ENCODE data around the gene EXOSC5.
"Not testable (repeated sequence)": the region's sequence is repeated elsewhere in the genome, so short reads cannot be mapped to it uniquely, and the experiment has no call there.

EXOSC5 gene

DNA sequence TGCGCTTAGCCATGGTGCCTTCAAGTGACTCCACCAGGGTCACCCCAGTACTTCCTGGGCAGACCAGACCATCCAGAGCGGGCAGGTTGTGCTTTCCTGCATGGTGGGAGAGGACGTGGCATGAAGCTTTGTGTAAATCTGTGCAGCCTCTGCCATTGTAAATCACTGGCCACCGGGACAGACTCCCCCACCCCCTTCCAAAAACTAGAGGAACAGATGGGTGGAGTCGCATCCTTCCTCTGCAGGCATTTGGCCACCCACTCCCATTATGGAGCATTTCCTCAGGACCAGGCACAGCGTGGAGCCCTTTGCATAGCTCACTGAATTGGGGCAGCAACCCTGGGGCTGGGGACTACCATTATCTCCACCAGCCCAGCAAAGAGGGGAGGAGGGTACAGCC lies 8.6 kb upstream of the EXOSC5 start:
- no peak for DNase-seq (ENCODE audit: low read depth in 2 of 2)

DNA sequence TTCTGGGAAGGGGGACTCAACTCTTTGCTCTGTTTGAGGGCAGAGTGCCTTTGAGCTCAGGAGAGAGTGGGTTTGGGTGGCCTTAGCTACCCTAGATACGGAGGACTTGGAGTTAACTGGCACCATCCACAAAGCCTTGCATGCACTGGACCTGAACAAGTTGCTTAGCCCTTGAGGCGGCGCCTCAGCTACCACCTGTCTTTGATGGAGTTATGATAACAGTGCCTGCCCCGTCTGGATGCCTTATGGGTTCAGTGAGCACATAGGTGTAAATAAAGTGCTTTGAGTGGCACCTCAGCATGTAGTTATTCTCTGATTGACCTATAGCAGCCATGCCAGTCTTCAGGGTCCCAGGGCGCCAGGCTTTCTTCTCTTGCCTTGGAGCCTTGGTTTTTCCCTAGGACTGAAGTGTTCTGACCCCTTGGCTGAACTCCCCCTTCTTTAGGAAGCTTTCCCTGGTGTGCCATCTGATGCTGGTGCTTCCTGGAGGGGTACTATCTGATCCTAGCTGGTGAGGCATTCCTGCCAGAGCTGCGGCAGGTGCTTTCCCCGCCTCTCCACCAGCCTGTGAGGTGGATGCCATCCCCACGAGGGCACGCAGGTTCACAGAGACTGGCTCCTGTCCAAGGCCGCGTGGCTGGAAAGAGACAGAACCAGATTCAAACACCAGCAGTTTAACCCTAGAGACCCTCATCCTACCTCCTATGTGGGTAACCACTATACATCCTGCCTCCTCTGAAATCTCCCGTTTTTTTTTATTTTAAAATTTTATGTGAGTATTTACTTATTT lies 6.2 kb upstream of the EXOSC5 start:
- DNase-seq (ENCODE audit: low read depth in 2 of 2) = no peak

DNA sequence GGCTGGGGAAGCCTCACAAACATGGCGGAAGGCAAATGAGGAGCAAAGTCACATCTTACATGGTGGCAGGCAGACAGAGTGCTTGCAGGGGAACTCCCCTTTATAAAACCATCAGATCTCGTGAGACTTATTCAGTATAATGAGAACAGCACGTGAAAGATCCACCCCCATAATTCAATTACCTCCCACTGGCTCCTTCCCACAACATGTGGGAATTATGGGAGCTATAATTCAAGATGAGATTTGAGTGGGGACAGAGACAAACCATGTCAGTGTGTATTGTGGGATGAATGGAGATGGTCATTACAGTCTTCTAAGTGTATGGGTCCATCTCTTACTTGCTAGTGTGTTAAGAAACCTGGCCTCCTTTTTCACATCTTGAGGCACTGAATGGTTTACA lies 4.9 kb upstream of the EXOSC5 start:
- DNase-seq (ENCODE audit: low read depth in 2 of 2) = no peak

GRCh38 chr19:41401483-41401882 lies 4.3 kb upstream of the EXOSC5 start:
- DNase-seq (ENCODE audit: low read depth in 2 of 2) = no peak

DNA sequence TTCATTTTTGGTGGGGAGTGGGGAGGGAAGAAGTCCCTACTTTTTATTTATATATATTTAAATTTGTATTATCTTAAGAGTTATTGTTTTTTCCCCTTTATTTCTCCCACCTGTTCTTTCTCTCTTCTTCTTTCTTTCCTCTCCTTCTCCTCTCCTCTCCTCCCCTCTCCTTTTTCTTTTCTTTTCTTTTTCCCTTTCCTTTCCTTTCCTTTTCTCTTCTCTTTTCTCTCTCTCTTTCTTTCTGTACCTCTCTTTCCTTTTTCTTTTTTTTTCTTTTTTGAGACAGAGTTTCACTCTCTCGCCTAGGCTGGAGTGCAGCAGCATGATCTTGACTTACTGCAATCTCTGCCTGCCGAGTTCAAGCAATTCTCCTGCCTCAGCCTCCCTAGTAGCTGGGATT lies 2.4 kb upstream of the EXOSC5 start:
- DNase-seq (ENCODE audit: low read depth in 2 of 2) = no peak

GRCh38 chr19:41399091-41399490 lies 1.9 kb upstream of the EXOSC5 start:
- DNase-seq (ENCODE audit: low read depth in 2 of 2) = no peak

- no peak for DNase-seq (ENCODE audit: low read depth in 2 of 2)
These were observed 1.4 kb upstream of the EXOSC5 start for GRCh38 chr19:41398598-41398997.

- DNase-seq (ENCODE audit: low read depth in 2 of 2) = no peak
These were observed 875 bp upstream of the EXOSC5 start for GRCh38 chr19:41398050-41398418.

DNA sequence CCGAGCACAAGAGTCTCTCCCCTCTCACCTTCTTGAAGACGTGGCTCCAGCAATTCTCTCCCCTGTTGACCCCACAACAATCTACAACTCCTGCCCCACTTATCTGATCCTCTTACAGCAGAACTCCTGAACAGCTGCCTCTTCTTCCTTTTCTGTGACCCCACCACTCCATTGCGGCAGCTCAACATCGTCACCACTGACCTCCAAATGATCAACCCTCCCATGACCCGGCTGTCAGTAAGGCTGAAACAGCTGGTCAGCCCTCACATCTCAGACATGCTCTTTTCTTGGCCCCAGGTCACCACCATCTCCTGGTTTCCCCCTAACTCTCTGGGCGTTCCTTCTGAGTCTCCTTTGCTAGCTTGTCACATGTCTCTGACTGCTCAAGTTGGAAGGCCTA lies 1.8 kb downstream of the EXOSC5 start:
- no peak for DNase-seq (ENCODE audit: low read depth in 2 of 2)

DNA sequence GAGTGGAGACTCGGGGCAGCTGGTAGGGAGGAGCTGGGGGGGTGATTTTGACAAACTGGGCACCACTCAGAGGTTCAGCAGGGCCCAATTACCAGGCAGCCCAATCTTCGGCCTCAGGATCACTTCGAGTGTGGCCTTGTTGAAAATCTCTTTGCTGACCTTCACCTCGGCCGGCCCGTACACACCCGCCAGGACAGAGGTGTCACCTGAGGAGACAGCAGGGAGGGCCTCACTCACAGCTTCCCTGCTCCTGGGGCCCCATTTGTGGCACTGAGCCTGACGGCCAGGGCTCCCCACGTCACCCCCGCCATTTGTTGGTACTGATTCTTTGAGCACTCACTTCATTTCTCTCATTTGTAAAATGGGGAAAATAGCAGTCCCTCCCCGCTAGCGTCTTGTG lies 4.4 kb downstream of the EXOSC5 start:
- DNase-seq (ENCODE audit: low read depth in 2 of 2) = no peak

- DNase-seq (ENCODE audit: low read depth in 2 of 2) = no peak
These were observed 5.5 kb downstream of the EXOSC5 start for GRCh38 chr19:41391618-41392017.

DNA sequence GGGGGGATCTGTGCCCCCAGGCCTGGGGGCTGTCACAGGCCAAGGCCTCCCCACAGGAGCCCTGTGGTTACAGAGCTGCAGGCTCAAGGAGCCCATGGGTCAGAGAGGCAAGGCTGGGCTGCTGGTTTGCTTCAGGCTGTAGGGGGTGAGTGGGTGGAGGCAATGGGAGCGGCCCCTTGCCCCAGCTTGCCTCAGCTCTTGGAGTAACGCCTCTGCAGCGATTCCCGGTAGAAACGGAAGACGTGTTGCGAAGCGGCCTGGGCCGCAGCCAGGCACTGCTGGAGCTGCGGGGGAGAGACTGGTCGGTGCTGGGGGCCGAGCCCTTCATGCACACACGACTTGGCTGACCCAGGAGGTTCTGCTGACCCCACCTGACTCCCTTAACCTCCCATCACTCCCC lies 10.7 kb downstream of the EXOSC5 start:
- DNase-seq (ENCODE audit: low read depth in 2 of 2) = no peak

DNA sequence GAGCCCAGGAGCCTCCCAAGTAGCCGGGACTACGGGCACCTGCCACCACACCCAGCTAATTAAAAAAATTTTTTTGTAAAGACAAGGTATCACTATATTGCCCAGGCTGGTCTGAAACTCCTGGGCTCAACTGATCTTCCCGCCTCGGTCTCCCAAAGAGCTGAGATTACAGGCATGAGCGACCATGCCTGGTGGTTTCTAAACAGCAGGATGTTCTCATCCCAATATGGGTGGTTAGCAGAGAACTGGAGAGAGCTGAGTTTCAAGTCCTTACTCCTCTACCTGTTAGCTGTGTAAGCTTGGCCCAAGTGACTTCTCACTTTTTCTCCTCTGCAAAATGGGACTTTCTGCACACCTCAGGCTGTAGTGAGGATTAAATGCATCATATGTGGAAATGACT lies 12.8 kb downstream of the EXOSC5 start:
- no peak for DNase-seq (ENCODE audit: low read depth in 2 of 2)

- not testable (repeated sequence) for DNase-seq (ENCODE audit: low read depth in 2 of 2)
These were observed 15.6 kb downstream of the EXOSC5 start for GRCh38 chr19:41381536-41381935.

DNA sequence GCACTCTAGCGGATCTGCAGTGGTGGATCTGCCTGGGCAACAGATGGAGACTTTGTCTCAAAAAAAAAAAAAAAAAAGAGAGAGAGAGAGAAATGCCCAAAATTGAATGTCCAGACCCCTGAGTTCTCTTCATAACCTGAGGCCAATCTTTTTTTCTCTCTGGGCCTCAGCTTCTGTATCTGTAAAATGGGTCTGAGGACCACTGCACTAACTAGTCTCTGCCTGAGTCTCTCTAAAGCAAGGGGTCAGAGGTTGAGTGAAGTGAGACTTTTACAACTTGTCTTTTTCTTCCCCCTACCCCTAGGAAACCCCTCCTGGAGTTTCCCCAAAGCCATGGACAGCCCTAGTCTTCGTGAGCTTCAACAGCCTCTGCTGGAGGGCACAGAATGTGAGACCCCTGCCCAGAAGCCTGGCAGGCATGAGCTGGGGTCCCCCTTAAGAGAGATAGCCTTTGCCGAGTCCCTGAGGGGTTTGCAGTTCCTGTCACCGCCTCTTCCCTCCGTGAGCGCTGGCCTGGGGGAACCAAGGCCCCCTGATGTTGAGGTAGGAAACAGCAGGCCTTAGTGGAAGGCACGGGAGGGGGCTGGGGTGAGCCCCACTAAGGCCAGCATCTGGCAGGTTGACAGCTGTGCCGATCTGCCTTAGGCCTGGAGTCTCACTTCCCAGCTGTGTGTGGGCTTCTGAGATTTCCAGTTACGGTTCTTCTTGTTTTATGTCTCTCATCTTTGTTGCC lies 19.0 kb downstream of the EXOSC5 start:
- DNase-seq (ENCODE audit: low read depth in 2 of 2) = no peak

GRCh38 chr19:41376998-41377365 lies 20.2 kb downstream of the EXOSC5 start:
- no peak for DNase-seq (ENCODE audit: low read depth in 2 of 2)

GRCh38 chr19:41376241-41376997 lies 20.7 kb downstream of the EXOSC5 start, which contains the start of gene TMEM91:
TSS of gene TMEM91 (plus strand) at chr19:41376533. CDS start at chr19:41378310, 1,777 bp downstream.
- DNase-seq (ENCODE audit: low read depth in 2 of 2) = no peak

- no peak for DNase-seq (ENCODE audit: low read depth in 2 of 2)
These were observed 23.2 kb downstream of the EXOSC5 start for GRCh38 chr19:41373993-41374392.

DNA sequence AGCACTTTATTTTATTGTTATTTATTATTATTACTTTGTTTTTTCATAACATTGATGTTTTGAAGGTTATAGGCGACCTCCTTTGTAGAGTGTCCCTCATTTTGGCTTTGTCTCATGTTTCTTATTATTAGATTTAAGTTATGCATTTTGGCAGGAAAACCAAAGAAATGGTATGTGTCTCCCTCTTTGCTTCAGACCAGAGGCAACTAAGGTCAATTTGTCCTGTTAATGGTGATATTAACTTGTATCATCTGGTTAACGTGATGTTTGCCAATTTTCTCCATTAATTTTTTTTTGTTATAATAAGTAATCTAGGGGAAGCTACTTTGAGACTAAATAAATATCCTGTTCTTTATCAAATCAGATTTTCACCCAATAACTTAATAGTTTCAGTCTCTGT lies 24.7 kb downstream of the EXOSC5 start:
- no peak for DNase-seq (ENCODE audit: low read depth in 2 of 2)

DNA sequence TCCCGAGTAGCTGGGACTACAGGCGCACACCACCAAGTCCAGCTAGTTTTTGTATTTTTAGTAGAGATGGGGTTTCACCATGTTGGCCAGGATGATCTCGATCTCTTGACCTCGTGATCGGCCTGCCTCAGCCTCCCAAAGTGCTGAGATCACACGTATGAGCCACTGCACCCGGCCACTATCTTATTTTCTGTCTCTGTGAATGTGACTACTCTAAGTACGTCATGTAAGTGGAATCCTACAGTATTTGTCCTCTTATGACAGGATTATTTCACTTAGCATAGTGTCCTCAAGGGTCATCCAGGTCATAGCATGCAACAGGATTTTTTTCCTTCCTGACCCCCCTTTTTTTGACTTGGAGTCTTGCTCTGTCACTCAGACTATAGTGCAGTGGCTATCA lies 25.6 kb downstream of the EXOSC5 start:
- DNase-seq (ENCODE audit: low read depth in 2 of 2) = no peak

DNA sequence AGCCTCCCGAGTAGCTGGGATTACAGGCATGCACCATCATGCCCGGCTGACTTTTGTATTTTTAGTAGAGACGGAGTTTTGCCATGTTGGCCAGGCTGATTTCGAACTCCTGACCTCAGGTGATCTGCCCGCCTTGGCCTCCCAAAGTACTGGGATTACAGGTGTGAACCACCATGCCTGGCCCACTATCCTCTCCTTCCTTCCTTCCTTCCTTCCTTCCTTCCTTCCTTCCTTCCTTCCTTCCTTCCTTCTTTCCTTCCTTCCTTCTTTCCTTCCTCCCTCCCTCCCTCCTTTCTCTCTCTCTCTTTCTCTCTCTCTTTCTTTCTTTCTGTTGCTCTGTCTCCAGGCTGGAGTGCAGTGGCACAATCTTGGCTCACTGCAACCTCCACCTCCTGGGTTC lies 26.0 kb downstream of the EXOSC5 start:
- DNase-seq (ENCODE audit: low read depth in 2 of 2) = not testable (repeated sequence)

DNA sequence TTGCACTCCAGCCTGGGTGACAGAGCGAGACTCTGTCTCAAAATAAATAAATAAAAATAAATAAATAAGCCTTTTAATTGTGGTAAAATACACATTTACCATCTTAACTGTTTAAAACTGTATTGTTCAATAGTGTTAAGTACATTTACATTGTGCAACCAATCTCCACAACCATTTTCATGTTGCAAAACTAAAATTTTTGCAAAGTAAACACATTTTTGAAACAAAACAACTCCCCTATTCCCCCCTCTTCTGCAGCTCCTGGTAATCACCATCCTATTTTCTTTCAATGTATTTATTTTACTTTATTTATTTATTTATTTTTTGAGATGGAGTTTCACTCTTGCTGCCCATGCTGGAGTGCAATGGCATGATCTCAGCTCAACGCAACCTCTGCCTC lies 27.4 kb downstream of the EXOSC5 start:
- no peak for DNase-seq (ENCODE audit: low read depth in 2 of 2)

DNA sequence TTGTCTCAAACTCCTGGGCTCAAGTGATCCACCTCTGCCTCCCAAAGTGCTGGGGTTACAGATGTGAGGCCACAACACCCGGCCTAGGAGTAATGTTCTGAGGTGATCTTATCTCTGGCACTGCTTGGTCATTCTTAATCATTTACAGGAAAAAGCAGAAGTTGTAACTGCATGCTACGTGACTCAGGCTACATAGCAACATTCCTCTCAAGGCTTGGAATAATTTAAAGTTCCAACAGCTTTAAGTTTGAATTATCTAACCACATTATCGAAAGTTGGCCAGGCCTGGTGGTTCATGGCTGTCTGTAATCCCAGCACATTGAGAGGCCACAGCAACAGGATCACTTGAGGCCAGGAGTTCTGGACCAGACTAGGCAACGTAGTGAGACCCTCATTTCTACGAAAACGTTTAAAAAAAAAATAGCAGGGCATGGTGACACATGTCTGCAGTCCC lies 29.3 kb downstream of the EXOSC5 start:
- DNase-seq (ENCODE audit: low read depth in 2 of 2) = no peak

All from stimulated activated CD4-positive, alpha-beta T cell treated with anti-CD3 and anti-CD28 coated beads, Interleukin-12 subunit alpha, Interleukin-12 subunit beta, amount 100 ng/mL, for 24 hours (primary cell).